Measurements from ENCODE around the gene TAS2R14.

TAS2R14 gene

DNA sequence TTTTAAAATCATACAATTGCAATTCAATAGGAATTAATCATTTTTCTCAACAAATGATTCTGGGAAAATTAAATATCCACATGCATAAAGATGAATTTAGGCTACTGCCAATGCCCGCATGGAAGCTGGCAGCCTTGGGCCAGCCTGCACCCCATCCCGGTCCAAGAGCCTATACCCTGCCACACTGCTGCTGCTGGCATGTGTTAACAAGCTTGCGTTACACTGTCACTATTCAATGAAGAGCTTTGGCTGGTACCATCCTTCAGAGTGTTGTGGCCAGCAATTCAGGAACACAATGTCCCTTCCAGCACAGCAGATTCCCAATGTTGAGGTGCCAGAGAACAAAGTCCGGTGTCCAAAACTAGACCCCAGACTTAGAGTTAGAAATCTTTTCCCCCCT lies 13.6 kb upstream of the TAS2R14 start:
- DNase-seq (ENCODE audit: extremely low spot score) = no peak
- CTCF ChIA-PET = interaction anchor here (0.8 to 1.8 kb wide), 2 partner anchors 10 to 16 kb away, joined by 3 to 5 read pairs; no protein-coding TSS in a partner anchor
- TF ChIP-seq, protein P1, sequence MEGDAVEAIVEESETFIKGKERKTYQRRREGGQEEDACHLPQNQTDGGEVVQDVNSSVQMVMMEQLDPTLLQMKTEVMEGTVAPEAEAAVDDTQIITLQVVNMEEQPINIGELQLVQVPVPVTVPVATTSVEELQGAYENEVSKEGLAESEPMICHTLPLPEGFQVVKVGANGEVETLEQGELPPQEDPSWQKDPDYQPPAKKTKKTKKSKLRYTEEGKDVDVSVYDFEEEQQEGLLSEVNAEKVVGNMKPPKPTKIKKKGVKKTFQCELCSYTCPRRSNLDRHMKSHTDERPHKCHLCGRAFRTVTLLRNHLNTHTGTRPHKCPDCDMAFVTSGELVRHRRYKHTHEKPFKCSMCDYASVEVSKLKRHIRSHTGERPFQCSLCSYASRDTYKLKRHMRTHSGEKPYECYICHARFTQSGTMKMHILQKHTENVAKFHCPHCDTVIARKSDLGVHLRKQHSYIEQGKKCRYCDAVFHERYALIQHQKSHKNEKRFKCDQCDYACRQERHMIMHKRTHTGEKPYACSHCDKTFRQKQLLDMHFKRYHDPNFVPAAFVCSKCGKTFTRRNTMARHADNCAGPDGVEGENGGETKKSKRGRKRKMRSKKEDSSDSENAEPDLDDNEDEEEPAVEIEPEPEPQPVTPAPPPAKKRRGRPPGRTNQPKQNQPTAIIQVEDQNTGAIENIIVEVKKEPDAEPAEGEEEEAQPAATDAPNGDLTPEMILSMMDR (IDR thresholded peaks at IDR 0.05; ENCODE audit: control extremely low read depth, extremely low read depth, low read depth, missing control alignments) = no peak
- POLR2A ChIA-PET = no interaction called here

DNA sequence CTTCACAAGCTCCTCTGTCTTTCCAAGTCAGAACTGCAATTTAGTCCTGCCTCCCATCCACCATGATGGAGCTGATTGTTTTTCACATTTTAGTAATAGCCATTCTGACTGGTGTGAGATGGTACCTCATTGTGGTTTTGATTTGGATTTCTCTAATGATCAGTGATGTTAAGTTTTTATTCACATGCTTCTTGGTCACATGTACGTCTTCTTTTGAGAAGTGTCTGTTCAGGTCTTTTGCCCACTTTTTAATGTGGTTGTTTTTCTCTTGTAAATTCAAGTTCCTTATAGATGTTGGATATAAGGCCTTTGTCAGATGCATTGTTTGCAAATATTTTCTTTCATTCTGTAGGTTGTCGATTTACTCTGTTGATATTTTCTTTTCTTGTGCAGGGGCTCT lies 4.1 kb upstream of the TAS2R14 start:
- POLR2A ChIA-PET = no interaction called here
- CTCF ChIA-PET = interaction anchor here (1.1 to 1.5 kb wide), 5 partner anchors 8 to 31 kb away, joined by 3 to 4 read pairs (median 3); no protein-coding TSS in a partner anchor
- TF ChIP-seq, protein P1 (IDR thresholded peaks at IDR 0.05; ENCODE audit: control extremely low read depth, extremely low read depth, low read depth, missing control alignments) = no peak
- no peak for DNase-seq (ENCODE audit: extremely low spot score)

DNA sequence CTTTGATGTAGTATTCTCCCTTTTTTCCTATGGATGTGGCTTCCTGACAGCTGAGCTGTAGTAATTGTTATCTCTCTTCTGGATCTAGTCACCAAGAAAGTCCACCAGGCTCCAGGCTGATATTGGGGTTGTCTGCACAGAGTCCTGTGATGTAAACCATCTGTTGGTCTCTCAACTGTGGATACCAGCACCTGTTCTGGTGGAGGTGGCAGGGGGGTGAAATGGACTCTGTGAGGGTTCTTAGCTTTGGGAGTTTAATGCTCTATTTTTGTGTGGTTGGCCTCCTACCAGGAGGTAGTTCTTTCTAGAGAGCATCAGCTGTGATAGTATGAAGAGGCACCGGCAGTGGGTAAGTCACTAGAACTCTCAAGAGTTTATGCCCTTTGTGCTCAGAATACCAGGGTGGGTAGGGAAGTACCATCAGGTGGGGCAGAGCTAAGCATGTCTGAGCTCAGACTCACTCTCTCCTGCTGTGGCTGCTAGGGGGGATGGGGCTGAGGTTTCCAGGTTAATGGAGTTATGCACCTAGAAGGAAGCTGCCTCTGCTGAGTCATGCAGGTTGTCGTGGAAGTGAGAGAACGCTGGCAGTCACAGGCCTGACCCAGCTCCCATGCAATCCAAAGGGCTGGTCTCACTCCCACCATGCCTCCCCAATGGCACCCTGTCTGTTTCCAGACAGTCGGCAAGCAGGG lies 3.0 kb upstream of the TAS2R14 start:
- TF ChIP-seq, protein P1 (IDR thresholded peaks at IDR 0.05; ENCODE audit: control extremely low read depth, extremely low read depth, low read depth, missing control alignments) = no peak
- POLR2A ChIA-PET = no interaction called here
- CTCF ChIA-PET = interaction anchor here (1.1 to 1.4 kb wide), 5 partner anchors 8 to 15 kb away, joined by 3 to 5 read pairs (median 3); no protein-coding TSS in a partner anchor
- DNase-seq (ENCODE audit: extremely low spot score) = no peak

DNA sequence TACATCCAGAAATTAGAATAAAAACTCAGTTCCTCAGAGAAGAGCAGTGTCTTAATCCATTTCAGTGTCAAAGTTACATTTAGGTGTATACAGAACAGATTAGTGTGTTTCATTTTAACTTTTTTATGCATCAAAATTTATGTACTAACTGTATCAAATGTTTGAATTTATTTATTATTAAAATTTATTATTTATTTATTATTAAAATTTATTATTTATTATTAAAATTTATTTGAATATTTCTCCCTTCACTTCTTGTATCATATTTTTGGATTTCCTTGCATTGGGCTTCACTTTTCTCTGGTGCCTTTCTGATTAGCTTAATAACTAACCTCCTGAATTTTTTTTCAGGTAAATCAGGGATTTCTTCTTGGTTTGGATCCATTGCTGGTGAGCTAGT lies 2.3 kb upstream of the TAS2R14 start:
- ChIA-PET POLR2A (no interaction called here), CTCF (interaction anchor here (1.3 kb wide), 1 partner anchor 12 kb away, joined by 5 read pairs; no protein-coding TSS in a partner anchor)
- no peak for DNase-seq (ENCODE audit: extremely low spot score)
- TF ChIP-seq, protein P1 (IDR thresholded peaks at IDR 0.05; ENCODE audit: control extremely low read depth, extremely low read depth, low read depth, missing control alignments) = no peak

DNA sequence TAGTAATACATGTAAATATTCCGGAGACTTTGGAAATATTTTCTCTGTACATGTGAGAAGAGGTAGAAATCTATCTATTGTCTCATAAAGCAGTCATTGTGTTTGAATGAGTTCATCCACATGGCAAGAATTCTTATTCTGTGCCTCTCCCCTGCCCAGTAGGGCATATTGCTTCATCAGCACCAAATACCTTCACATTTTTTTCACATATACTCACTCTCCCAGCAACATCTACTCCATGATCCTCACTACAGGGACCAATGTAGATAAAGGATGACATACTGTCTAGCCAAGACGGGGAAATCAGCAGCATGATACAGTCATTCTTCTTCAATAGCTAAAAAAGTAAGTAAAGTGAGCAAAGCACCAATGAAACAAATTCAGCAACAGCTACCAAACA lies 1.3 kb upstream of the TAS2R14 start:
- POLR2A ChIA-PET = no interaction called here
- CTCF ChIA-PET = no interaction called here
- no peak for DNase-seq (ENCODE audit: extremely low spot score)
- TF ChIP-seq, protein P1 (IDR thresholded peaks at IDR 0.05; ENCODE audit: control extremely low read depth, extremely low read depth, low read depth, missing control alignments) = no peak

DNA sequence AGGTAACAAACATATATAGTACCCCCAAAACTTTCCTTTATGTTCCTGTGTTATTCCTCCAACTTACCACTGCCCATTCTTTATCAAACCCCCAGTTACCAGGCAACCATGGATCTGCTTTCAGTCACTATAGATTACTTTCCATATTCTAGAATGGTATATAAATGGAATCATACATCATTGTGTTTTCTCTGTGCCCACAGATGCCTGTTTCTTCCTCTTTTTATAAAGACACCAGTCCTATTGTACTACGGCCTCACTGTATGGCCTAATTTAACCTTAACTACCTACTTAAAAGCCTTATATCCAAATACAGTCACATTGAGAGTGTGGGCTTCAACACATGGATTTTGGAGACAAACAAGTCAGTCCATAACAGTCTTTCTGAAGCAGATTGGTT lies 2.6 kb downstream of the TAS2R14 start:
- ChIA-PET POLR2A (interaction anchor here (0.7 kb wide), 1 partner anchor 644 kb away, joined by 9 read pairs; no protein-coding TSS in a partner anchor), CTCF (interaction anchor here (0.9 to 1.4 kb wide), 3 partner anchors 9 to 263 kb away, joined by 3 read pairs; no protein-coding TSS in a partner anchor)
- no peak for DNase-seq (ENCODE audit: extremely low spot score)
- TF ChIP-seq, protein P1 (IDR thresholded peaks at IDR 0.05; ENCODE audit: control extremely low read depth, extremely low read depth, low read depth, missing control alignments) = no peak

All from GM10248 (cell line).